DMS53 treated with DMSO at 0.1 percent for 48 hours (cell line): ENCODE results near the gene DNAH17.

ENCODE experiments used
- DNase-seq: peaks from one replicate; lab custom pipeline; 2025; ENCODE audit not compliant: unreplicated experiment; lab: John Stamatoyannopoulos, UW

Gene DNAH17

GRCh38 chr17:78433780-78434335, 143.3 kb downstream of the DNAH17 start:
- DNase-seq, result no peak

- DNase-seq, result no peak
Measured at GRCh38 chr17:78433013-78433727, 144.0 kb downstream of the DNAH17 start.

DNA sequence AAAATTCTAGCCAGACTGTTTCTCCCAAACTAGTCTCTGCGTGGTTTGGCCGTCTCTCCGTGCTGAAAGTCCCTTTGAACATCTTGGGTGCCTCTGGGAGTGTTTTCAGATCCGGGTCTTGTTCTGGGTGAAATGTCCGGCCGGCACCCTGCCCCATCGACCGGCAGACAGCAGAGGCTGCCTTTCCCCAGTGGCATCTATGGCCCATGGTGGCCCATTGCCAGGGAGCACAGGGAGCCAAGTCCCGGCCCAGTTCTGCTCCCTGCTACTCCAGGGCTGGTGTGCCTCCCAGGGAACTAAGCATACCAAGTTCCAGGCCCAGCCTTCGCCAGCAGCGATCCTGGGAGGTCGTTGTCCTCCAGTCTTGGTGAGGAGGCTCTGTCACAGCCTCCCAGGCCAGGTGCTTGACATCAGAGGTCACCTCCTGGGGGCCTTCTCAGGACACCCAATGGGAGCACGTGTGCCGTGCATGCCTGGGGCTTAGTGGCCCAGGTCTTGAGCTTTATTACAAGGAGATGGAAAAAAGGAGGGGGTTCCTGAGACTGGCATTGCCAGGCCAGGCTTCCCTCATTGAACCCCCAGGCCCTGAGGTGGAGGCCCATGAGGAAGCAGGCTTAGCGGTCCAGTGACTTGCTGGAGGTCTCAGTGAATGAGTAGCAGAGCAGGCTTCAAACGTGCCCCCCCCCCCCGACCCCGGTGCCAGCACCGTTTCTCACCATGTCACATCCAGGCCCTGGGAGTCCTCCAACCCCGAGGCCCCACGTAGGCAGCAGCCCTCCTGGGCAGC, 144.8 kb downstream of the DNAH17 start:
- no peak for DNase-seq

DNA sequence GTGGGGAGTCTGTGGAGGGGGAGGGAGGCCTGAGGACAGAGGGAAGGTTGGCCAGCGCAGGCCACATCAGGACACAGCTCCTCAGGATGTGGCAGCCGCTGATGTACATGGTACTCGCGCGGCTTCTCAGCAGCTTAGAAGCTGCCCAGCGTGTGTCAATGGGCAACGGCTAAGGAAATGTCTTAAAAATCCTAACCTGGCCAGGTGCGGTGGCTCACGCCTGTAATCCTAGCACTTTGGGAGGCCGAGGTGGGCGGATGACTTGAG, 145.6 kb downstream of the DNAH17 start:
- no peak for DNase-seq

- no peak for DNase-seq
Measured at GRCh38 chr17:78430892-78431691, 146.1 kb downstream of the DNAH17 start.

DNA sequence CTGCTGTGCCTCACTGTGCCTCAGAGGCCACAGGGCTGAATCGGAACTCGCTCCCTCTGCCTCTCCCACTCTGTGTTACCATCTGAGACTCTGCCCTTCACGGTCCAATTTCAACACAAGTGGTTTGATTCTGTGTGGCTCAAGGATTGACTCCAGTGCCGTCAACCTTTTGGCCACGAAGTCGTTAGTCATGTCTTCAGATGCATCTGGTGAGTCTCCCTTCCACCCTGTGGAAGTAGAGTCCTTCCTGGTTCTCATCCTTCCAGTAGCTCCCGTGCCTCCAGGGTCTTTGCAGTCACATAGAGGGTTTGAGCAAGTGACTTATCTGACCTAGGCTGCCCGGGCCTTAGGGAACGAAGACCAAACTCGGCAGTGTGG, 147.6 kb downstream of the DNAH17 start:
- no peak for DNase-seq

GRCh38 chr17:78428836-78429617, 148.2 kb downstream of the DNAH17 start:
- no peak for DNase-seq

DNA sequence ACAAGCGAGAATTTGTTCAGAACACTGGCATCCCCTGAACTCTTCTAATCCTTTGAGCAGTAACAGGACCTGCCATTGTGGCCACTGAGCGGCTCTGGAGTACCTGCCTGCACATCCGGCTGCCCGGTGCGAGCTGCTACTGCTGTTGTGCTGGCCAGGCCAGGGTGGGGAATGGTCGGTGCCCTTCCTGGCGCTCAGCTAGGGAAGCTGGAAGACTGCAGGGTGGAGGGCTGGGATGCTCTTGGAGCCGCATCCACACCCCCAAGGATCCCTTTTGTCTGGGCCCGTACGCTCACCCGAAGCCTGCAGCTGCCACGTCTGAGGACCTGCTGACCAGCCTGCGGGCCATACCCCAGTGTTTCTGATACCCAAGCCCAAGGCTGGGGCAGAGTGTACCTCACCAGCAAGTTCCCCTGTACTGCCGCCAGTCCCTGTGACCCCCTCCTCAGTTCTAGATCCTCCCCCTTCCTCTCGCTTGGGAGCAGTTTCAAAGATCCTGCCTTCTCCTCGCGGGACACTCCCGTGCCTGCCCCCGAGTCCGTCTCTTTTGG, 149.1 kb downstream of the DNAH17 start:
- no peak for DNase-seq

- no peak for DNase-seq
Measured at GRCh38 chr17:78427140-78427539, 150.1 kb downstream of the DNAH17 start.

GRCh38 chr17:78426293-78426879, 150.8 kb downstream of the DNAH17 start:
- no peak for DNase-seq

DNA sequence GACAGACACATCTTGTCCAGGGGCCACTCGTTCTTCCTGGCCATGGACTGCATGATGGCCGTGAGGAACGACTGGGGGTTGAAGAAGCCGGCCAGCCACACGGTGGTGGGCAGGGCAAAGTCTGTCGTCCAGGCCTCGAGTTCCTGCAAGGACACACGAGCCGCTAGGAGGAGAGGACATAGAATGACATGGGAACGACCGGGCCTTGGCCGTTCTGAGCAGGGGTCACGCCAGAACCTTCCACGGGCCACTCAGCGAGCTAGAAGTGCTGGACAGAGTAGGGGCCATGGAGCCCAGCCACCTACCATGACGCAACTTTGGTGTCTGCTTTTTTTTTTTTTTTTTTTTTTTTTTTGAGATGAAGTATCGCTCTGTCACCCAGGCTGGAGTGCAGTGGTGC, 151.8 kb downstream of the DNAH17 start:
- DNase-seq, result no peak

DNA sequence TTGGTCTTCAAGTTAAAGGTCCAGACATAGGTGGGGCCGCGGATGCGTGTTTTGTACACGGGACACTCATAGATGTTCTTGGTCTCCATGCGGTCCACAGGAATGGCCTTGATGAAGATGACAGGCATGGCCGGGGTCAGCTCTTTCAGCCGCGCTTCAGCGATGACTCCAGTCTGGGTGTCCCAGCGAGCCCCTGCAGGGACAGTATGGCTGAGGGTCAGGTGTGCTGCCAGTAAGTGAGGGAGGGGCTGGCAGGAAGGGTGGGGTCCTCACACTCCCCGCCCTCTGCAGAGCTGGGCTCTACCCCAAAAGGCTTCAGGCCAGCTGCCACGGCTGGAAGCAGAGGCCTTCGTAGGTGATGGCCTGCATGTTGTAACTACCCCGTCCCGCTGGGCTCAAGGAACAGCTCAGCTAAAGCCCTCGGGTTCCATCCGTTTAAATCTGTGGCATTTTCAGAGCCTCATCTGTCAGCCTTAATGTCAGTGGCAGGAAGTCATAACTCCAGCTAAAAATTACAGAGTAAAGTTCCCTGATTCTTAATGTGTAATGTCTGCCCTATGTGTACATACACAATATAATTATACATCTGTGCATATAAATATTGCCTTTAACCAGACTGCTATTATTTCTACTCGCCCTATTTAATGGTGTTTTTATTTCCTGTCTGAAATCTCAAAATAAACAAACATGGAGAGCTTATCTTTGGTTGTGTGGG, 153.1 kb downstream of the DNAH17 start:
- DNase-seq, result no peak

DNA sequence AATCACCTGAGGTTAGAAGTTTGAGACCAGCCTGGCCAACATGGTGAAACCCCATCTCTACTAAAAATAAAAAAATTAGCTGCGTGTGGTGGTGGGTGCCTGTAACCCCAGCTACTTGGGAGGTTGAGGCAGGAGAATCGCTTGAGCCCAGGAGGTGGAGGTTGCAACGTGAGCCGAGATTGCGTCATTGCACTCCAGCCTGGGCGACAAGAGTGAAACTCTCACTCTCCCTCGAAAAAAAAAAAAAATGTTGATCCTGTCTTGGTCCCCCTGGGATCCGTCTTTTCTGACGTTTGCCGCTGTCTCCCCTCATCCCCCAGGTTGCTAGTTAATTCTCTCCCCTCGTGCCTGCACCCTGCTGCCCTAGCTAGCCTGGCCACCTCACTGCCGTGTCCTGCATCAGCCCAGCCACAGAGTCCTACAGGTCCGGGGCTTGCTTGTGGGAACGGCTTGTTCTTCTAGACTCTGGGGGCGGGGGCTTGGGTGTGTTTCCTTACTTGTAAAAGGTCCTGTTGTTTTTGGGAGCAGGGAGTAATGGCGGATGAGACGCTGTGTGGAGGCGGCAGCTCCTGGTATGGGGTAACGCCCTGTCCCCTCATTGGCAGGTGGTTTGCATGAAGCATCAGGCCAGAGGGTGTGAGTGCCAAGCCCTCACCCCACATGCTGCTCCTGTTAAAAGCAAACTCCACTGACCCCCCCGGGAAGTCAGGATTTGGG, 154.2 kb downstream of the DNAH17 start:
- no peak for DNase-seq

DNA sequence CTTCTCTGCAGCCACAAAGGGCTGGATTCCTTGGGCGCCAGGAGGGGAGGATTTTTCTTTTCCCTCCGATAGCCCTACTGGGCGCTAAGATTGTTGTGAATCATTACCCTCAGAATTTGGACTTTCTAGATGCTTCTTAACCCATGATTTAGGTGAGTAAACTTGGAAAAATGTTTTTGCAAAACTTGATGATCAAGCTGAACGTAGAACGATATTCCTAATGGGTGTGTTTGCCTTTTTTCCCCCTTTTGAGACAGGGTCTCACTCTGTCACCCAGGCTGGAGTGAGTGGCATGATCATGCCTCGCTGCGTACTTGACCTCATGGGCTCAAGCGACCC, 155.0 kb downstream of the DNAH17 start:
- DNase-seq, result no peak

GRCh38 chr17:78421534-78422266, 155.5 kb downstream of the DNAH17 start:
- peak; percentile 77 for DNase-seq

GRCh38 chr17:78421084-78421533, 156.1 kb downstream of the DNAH17 start:
- no peak for DNase-seq

GRCh38 chr17:78419970-78420815, 157.0 kb downstream of the DNAH17 start:
- no peak for DNase-seq
